ENCODE results near the gene RGS11. TPM values are rescaled to one million over a fixed set of nuclear protein-coding genes. Genes with fewer than 3 reads are reported as not detected.

Gene RGS11
- total and polyA plus RNA-seq, 9 of the 15 experiments (the other 6 are each of a cell fraction or from before 2014, with no cell fraction given), result not detected

DNA sequence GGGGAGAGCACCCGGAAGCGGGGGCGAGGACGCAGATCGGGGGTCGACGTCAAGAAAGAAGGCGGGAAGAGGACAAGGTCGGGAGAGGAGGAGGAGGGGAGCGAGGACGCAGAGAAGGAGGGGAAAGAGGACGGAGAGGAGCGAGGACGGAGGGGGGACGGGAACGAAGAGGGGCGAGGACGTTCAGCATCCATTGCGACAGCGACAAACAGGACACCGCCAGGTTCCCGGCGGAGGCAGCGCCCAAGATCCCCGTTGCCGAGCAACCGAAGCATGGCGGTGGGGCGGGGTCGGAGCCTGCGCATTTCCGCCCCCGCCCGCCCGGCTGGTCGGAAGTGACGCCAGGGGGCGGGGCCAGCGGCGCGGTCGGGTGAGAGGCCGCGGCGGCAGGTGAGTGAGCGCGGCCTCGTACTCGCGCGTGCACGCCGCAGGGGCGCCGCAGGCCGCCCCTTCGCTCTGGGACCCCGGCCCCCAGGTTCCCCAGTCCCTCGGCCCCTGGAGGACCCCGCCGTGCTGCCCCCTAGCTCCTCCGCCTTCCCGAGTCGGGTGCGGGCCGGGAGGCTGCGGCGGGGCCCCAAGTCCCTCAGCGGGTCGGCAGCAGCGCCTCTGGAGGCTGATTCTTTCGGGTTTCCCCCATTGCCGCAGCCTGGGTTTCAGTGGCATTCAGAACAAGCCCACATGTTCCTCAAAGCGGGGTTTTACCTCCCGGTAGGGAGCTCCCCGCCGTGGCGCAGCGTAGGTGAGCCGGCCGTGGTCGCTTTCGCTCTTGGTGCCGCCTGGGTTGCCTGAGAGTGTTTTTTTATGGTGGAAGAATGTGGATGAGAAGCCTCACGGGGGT lies 41.1 kb downstream of the RGS11 start, which contains the start of gene FAM234A (continued):
- TF ChIP-seq, protein P1, sequence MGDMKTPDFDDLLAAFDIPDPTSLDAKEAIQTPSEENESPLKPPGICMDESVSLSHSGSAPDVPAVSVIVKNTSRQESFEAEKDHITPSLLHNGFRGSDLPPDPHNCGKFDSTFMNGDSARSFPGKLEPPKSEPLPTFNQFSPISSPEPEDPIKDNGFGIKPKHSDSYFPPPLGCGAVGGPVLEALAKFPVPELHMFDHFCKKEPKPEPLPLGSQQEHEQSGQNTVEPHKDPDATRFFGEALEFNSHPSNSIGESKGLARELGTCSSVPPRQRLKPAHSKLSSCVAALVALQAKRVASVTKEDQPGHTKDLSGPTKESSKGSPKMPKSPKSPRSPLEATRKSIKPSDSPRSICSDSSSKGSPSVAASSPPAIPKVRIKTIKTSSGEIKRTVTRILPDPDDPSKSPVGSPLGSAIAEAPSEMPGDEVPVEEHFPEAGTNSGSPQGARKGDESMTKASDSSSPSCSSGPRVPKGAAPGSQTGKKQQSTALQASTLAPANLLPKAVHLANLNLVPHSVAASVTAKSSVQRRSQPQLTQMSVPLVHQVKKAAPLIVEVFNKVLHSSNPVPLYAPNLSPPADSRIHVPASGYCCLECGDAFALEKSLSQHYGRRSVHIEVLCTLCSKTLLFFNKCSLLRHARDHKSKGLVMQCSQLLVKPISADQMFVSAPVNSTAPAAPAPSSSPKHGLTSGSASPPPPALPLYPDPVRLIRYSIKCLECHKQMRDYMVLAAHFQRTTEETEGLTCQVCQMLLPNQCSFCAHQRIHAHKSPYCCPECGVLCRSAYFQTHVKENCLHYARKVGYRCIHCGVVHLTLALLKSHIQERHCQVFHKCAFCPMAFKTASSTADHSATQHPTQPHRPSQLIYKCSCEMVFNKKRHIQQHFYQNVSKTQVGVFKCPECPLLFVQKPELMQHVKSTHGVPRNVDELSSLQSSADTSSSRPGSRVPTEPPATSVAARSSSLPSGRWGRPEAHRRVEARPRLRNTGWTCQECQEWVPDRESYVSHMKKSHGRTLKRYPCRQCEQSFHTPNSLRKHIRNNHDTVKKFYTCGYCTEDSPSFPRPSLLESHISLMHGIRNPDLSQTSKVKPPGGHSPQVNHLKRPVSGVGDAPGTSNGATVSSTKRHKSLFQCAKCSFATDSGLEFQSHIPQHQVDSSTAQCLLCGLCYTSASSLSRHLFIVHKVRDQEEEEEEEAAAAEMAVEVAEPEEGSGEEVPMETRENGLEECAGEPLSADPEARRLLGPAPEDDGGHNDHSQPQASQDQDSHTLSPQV (IDR thresholded peaks at IDR 0.05), result no peak; the same call in 1 of the 2 replicates
- TF ChIP-seq PML (IDR thresholded peaks at IDR 0.05; ENCODE audit: low read length) (peak; percentile 35; the same call in 1 of the 2 replicates), RNF2 (IDR thresholded peaks at IDR 0.05) (no peak), HDAC8 (tag; IDR thresholded peaks at IDR 0.05) (no peak), ZNF561 (CRISPR knock-in tag; conservative IDR thresholded peaks at IDR 0.05) (no peak), YY1 (IDR thresholded peaks at IDR 0.05; ENCODE audit: borderline replicate concordance in 1 of 3, control insufficient read depth in 1 of 3, extremely low read depth in 1 of 3, insufficient read depth in 3 of 3, insufficient read length in 1 of 3, insufficient replicate concordance in 2 of 3, low read depth in 1 of 3, low read length in 2 of 3) (peak; percentile 52 to 89 (median 84)), TBL1XR1 (IDR thresholded peaks at IDR 0.05; ENCODE audit: low read length in 2 of 2) (no peak), NR2C2 (CRISPR knock-in tag; IDR thresholded peaks at IDR 0.05) (no peak), NR2C2 (tag; IDR thresholded peaks at IDR 0.05) (peak; percentile 81), EGR1 (conservative IDR thresholded peaks at IDR 0.05) (peak; percentile 99), ETV1 (tag; conservative IDR thresholded peaks at IDR 0.05; ENCODE audit: low read depth) (peak; percentile 57), SIX5 (IDR thresholded peaks at IDR 0.05; ENCODE audit: borderline replicate concordance in 1 of 2, insufficient read depth in 1 of 2, low read depth in 1 of 2, low read length in 2 of 2) (no peak), RFX1 (IDR thresholded peaks at IDR 0.05) (peak; percentile 94), ELF4 (CRISPR knock-in tag; IDR thresholded peaks at IDR 0.05) (peak; percentile 85), LEF1 (IDR thresholded peaks at IDR 0.05) (peak; percentile 40; the same call in 1 of the 2 replicates), ARID1B (IDR thresholded peaks at IDR 0.05) (peak; percentile 55), PHF8 (IDR thresholded peaks at IDR 0.05; ENCODE audit: borderline replicate concordance, low read length) (peak; percentile 79; the same call in 1 of the 2 replicates), DNMT1 (IDR thresholded peaks at IDR 0.05) (0 out of 2 replicates have a peak, but pooled peaks have one; percentile 85), CC2D1A (IDR thresholded peaks at IDR 0.05) (peak; percentile 64; the same call in 1 of the 2 replicates), NONO (IDR thresholded peaks at IDR 0.05; ENCODE audit: low read depth in 2 of 2, low read length in 1 of 2) (peak; percentile 62 to 87; a peak in 3 of 4 replicates), CEBPG (CRISPR knock-in tag; IDR thresholded peaks at IDR 0.05) (peak; percentile 76), CEBPG (tag; conservative IDR thresholded peaks at IDR 0.05 in 1 of 2, IDR thresholded peaks at IDR 0.05 in 1 of 2) (peak; percentile 47 to 66), JUNB (CRISPR knock-in tag; conservative IDR thresholded peaks at IDR 0.05) (no peak)
- TF ChIP-seq, protein P2, sequence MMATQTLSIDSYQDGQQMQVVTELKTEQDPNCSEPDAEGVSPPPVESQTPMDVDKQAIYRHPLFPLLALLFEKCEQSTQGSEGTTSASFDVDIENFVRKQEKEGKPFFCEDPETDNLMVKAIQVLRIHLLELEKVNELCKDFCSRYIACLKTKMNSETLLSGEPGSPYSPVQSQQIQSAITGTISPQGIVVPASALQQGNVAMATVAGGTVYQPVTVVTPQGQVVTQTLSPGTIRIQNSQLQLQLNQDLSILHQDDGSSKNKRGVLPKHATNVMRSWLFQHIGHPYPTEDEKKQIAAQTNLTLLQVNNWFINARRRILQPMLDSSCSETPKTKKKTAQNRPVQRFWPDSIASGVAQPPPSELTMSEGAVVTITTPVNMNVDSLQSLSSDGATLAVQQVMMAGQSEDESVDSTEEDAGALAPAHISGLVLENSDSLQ (IDR thresholded peaks at IDR 0.05), result 0 out of 2 replicates have a peak, but pooled peaks have one; percentile 26
